AG04449 (cell line): ENCODE data around the gene LPCAT3.
A peak's percentile ranks its signal among the peaks of the same experiment; 100 is the strongest.

Experiments used
- CTCF ChIA-PET: fragments of 350-600 bp; formaldehyde crosslinking; extraction: SDS; loops from one replicate; lab custom pipeline; 2021; ENCODE audit warnings: antibody characterized with exemption; lab: Yijun Ruan, JAX
- POLR2A ChIA-PET: fragments of 400-600, 350-600 bp; formaldehyde crosslinking; extraction: SDS; loops from one replicate; lab custom pipeline; 2020; ENCODE audit warnings: antibody characterized with exemption, inconsistent platforms; lab: Yijun Ruan, JAX
- DNase-seq: peaks from one replicate; pipeline ENCODE4 v3.0.0-alpha.2; 2010; ENCODE audit warnings: low read depth, low spot score
- H3K4me3 ChIP-seq: 2 replicates; pipeline ENCODE4 v1.5.1; 2011; ENCODE audit warnings: low read depth, mild to moderate bottlenecking, control low read depth, low read length
- CTCF ChIP-seq: IDR thresholded peaks from one replicate; pipeline ENCODE4 v1.5.1; 2011; ENCODE audit warnings: mild to moderate bottlenecking, moderate library complexity, low read length, control low read depth, inconsistent platforms; ENCODE audit not compliant: insufficient read depth; ENCODE audit errors: missing control alignments

The LPCAT3 gene

GRCh38 chr12:7001921-7002591 is 16.2 kb downstream of the LPCAT3 start:
- ChIA-PET CTCF (interaction anchor here (1.6 kb wide), 2 partner anchors 91 to 142 kb away, joined by 3 to 4 read pairs; partner anchors contain the start of gene C1R), POLR2A (no interaction called here)
- DNase-seq = no peak
- no peak overlapping the region for H3K4me3 ChIP-seq
- no peak for TF ChIP-seq CTCF

GRCh38 chr12:6998715-6999451 is 19.4 kb downstream of the LPCAT3 start:
- TF ChIP-seq CTCF = no peak
- CTCF ChIA-PET = interaction anchor here (1.1 to 2.3 kb wide), 6 partner anchors 9 to 114 kb away, joined by 3 to 8 read pairs (median 4); partner anchors contain the start of gene LPCAT3
- POLR2A ChIA-PET = no interaction called here

GRCh38 chr12:6996040-6996441 is 22.2 kb downstream of the LPCAT3 start:
- peak; percentile 19 for DNase-seq
- TF ChIP-seq CTCF = no peak
- H3K4me3 ChIP-seq = no peak overlapping the region
- ChIA-PET CTCF (interaction anchor here (1.1 to 1.4 kb wide), 3 partner anchors 22 to 117 kb away, joined by 3 read pairs; partner anchors contain the start of gene LPCAT3), POLR2A (no interaction called here)

More at GRCh38 chr12:6998715-6999451, 19.4 kb downstream of the LPCAT3 start:
- no peak overlapping the region for H3K4me3 ChIP-seq
- no peak for DNase-seq

- no peak overlapping the region for H3K4me3 ChIP-seq
- ChIA-PET POLR2A (no interaction called here), CTCF (interaction anchor here (1.2 to 1.3 kb wide), 2 partner anchors 11 to 116 kb away, joined by 4 read pairs; no protein-coding TSS in a partner anchor)
- no peak for TF ChIP-seq CTCF
- no peak for DNase-seq
These were observed 30.2 kb downstream of the LPCAT3 start for GRCh38 chr12:6987956-6988553.

GRCh38 chr12:6982532-6982931 is 35.7 kb downstream of the LPCAT3 start:
- CTCF ChIA-PET = interaction anchor here (1.1 to 1.4 kb wide), 2 partner anchors 18 to 162 kb away, joined by 3 to 5 read pairs; no protein-coding TSS in a partner anchor
- no peak for TF ChIP-seq CTCF
- POLR2A ChIA-PET = no interaction called here
- H3K4me3 ChIP-seq = no peak overlapping the region
- no peak for DNase-seq
